Endothelial cell of umbilical vein (primary cell): Measurements from ENCODE around the gene HHEX. TPM values are rescaled to one million over a fixed set of nuclear protein-coding genes. Genes with fewer than 3 reads are reported as not detected.

Experiments used
- BruUV-seq: library from RNA; stranded (reverse); fragments of 400-500 nt; replicated peaks from 2 replicates; lab custom pipeline; 2021; lab: Mats Ljungman, UMichigan
- CTCF ChIA-PET: fragments of 300-600, 350-600 bp; sonication (Branson Sonifier 250); formaldehyde crosslinking; loops from one replicate; lab custom pipeline; 2021; ENCODE audit warnings: antibody characterized with exemption, inconsistent platforms; lab: Charles Lee
- POLR2A ChIA-PET: fragments of 300-600, 350-600 bp; sonication (Branson Sonifier 250); formaldehyde crosslinking; loops from one replicate; lab custom pipeline; 2021; ENCODE audit warnings: antibody characterized with exemption, inconsistent platforms; lab: Charles Lee
- DNase-seq: peaks from one replicate; pipeline ENCODE4 v3.0.0-alpha.2; 2011; ENCODE audit warnings: low read depth, low spot score
- FAIRE-seq: peaks from 2 replicates; lab custom pipeline; 2011; peaks lifted over from hg19 to GRCh38; lab: Jason Lieb, UNC
- H2AFZ ChIP-seq: 2 replicates; pipeline ENCODE4 v1.6.0; 2012; ENCODE audit warnings: low read depth, low read length, control low read depth, inconsistent platforms
- H3K27ac ChIP-seq: 2 replicates; pipeline ENCODE4 v1.5.1; 2011; ENCODE audit warnings: low read depth, mild to moderate bottlenecking, control low read depth, low read length, moderate library complexity; ENCODE audit not compliant: insufficient read depth
- H3K27me3 ChIP-seq, 2 experiments: 2 replicates each; pipeline versions ENCODE4 v1.6.0 to v1.6.1; 2011; ENCODE audit warnings: low read length in 2 of 2, mixed read lengths in 1 of 2; ENCODE audit not compliant: control insufficient read depth in 2 of 2, insufficient read depth in 2 of 2
- H3K36me3 ChIP-seq, 2 experiments: 2 replicates in 1 of 2; 3 replicates in 1 of 2; pipeline ENCODE4 v1.5.1; 2011; ENCODE audit warnings: low read length in 2 of 2, mild to moderate bottlenecking in 1 of 2, moderate library complexity in 1 of 2; ENCODE audit not compliant: control insufficient read depth in 2 of 2, insufficient read depth in 2 of 2; ENCODE audit errors: extremely low read depth in 1 of 2
- H3K4me1 ChIP-seq: 3 replicates; pipeline ENCODE4 v1.5.1; 2011; ENCODE audit warnings: mild to moderate bottlenecking, low read length; ENCODE audit not compliant: control insufficient read depth, insufficient read depth; ENCODE audit errors: extremely low read depth
- H3K4me2 ChIP-seq: 2 replicates; pipeline ENCODE4 v1.6.1; 2011; ENCODE audit warnings: low read length, control low read depth, mixed read lengths; ENCODE audit not compliant: insufficient read depth
- H3K4me3 ChIP-seq, 3 experiments: fragments of 200-600 bp in 1 of 3; sonication (generic), shearing (Covaris generic) in 1 of 3; replicated peaks in 1 of 3; 2 replicates each; pipeline ENCODE4 v1.5.1; 2011 to 2016; ENCODE audit warnings: control low read depth in 3 of 3, low read length in 3 of 3, mild to moderate bottlenecking in 2 of 3, inconsistent platforms in 1 of 3, low read depth in 1 of 3, moderate library complexity in 1 of 3; ENCODE audit not compliant: insufficient read depth in 1 of 3
- H3K79me2 ChIP-seq: 2 replicates; pipeline ENCODE4 v1.6.0; 2012; ENCODE audit warnings: low read length, inconsistent platforms; ENCODE audit not compliant: control insufficient read depth, insufficient read depth
- H3K9ac ChIP-seq: replicated peaks from 2 replicates; pipeline ENCODE3; 2011; ENCODE audit warnings: low read length, control low read depth; ENCODE audit not compliant: insufficient read depth; ENCODE audit errors: extremely low read depth
- H3K9me1 ChIP-seq: replicated peaks from 3 replicates; pipeline ENCODE4 v1.6.0; 2011; ENCODE audit warnings: mild to moderate bottlenecking, low read length; ENCODE audit not compliant: control insufficient read depth, insufficient read depth; ENCODE audit errors: extremely low read depth
- H3K9me3 ChIP-seq: replicated peaks from 2 replicates; pipeline ENCODE4 v1.5.1; 2012; ENCODE audit warnings: low read length, inconsistent platforms; ENCODE audit not compliant: control insufficient read depth, insufficient read depth
- H4K20me1 ChIP-seq: replicated peaks from 2 replicates; pipeline ENCODE3; 2011; ENCODE audit warnings: mild to moderate bottlenecking, low read length; ENCODE audit not compliant: control insufficient read depth, insufficient read depth; ENCODE audit errors: extremely low read depth
- CTCF ChIP-seq, 2 donors: IDR thresholded peaks; 1 replicate in 1 of 2; 2 replicates in 1 of 2; pipeline ENCODE4 v1.5.1; 2011; ENCODE audit warnings: low read length in 2 of 2, mild to moderate bottlenecking in 2 of 2, moderate library complexity in 2 of 2, control low read depth in 1 of 2, inconsistent platforms in 1 of 2, low read depth in 1 of 2; ENCODE audit not compliant: insufficient read depth in 1 of 2; ENCODE audit errors: extremely low read depth in 1 of 2
- EZH2 ChIP-seq: IDR thresholded peaks from 2 replicates; pipeline ENCODE4 v1.6.1; 2012; ENCODE audit warnings: borderline replicate concordance, low read depth, mild to moderate bottlenecking, moderate library complexity, low read length, inconsistent platforms; ENCODE audit not compliant: severe bottlenecking
- FOS ChIP-seq: IDR thresholded peaks from 2 replicates; pipeline ENCODE4 v1.6.1; 2011; ENCODE audit warnings: mild to moderate bottlenecking, low read length, moderate library complexity, borderline replicate concordance; ENCODE audit not compliant: insufficient read depth
- GATA2 ChIP-seq: IDR thresholded peaks from 2 replicates; pipeline ENCODE4 v1.7.0; 2011; ENCODE audit warnings: low read depth, mild to moderate bottlenecking, moderate library complexity, mixed read lengths, low read length; ENCODE audit not compliant: insufficient read length, insufficient read depth
- JUN ChIP-seq: IDR thresholded peaks from 2 replicates; pipeline ENCODE4 v1.6.1; 2011; ENCODE audit warnings: borderline replicate concordance, low read depth; ENCODE audit not compliant: insufficient read length, insufficient read depth
- MAX ChIP-seq: IDR thresholded peaks from 2 replicates; pipeline ENCODE4 v1.6.1; 2011; ENCODE audit not compliant: insufficient read depth, insufficient read length
- MYC ChIP-seq: IDR thresholded peaks from one replicate; pipeline ENCODE4 v1.6.1; 2011; ENCODE audit warnings: mild to moderate bottlenecking, low read depth, low read length
- POLR2A ChIP-seq: IDR thresholded peaks from 2 replicates; pipeline ENCODE4 v1.6.1; 2012; ENCODE audit warnings: low read depth, mild to moderate bottlenecking, control low read depth, low read length
- POLR2AphosphoS5 ChIP-seq: IDR thresholded peaks from 2 replicates; pipeline ENCODE4 v1.6.1; 2012; ENCODE audit warnings: low read depth, mild to moderate bottlenecking, control low read depth, low read length, moderate library complexity; ENCODE audit not compliant: insufficient read depth
- dilution Hi-C: fragments of 300-500 bp; cut with MboI; formaldehyde crosslinking; loops from one replicate; pipeline ENCODE4 v1.15.0; 2019; ENCODE audit warnings: low sequenced_read_pairs; ENCODE audit not compliant: extremely low pct_ligation_motif_present
- intact Hi-C: fragments of 100-400 bp; cut with micrococcal nuclease; formaldehyde crosslinking; loops from one replicate; pipeline ENCODE4 v1.10.0; 2022
- polyA plus RNA-seq, 4 experiments: library from polyadenylated mRNA; depleted of rRNA in 3 of 4; stranded (reverse) in 3 of 4; unstranded in 1 of 4; fragments of >200 nt; gene quantifications; 2 replicates each; pipeline versions ENCODE4 v1.2.1 to v1.2.3, GENCODE V29; 2011 to 2012; ENCODE audit warnings: missing spikeins in 1 of 4
- total RNA-seq: library from RNA; stranded (reverse); gene quantifications from 2 replicates; pipeline ENCODE4 v1.2.3, GENCODE V29; 2021

The HHEX gene
- total and polyA plus RNA-seq, 2 donors (not counting 3 experiments of a cell fraction or from before 2014, with no cell fraction given) = 81.0 to 110 TPM

- no TSS peak for BruUV-seq
- no peak overlapping the region for H2AFZ ChIP-seq
- no peak overlapping the region for H3K4me3 ChIP-seq
- POLR2A ChIA-PET = no interaction called here
- DNase-seq = no peak
- H3K79me2 ChIP-seq = no peaks in the 10 kb centered on the region
- no peaks in the 10 kb centered on the region for H4K20me1 ChIP-seq
- no peak overlapping the region for H3K27ac ChIP-seq
- no peaks in the 10 kb centered on the region for H3K36me3 ChIP-seq
- no peaks in the 10 kb centered on the region for H3K27me3 ChIP-seq
- no peaks in the 10 kb centered on the region for H3K4me1 ChIP-seq
- no peak overlapping the region for H3K9ac ChIP-seq
- CTCF ChIA-PET = interaction anchor here (1.3 kb wide), 1 partner anchor 21 kb away, joined by 3 read pairs; no protein-coding TSS in a partner anchor
- H3K4me2 ChIP-seq = no peak overlapping the region
- H3K9me3 ChIP-seq = no peaks in the 10 kb centered on the region
- no peaks in the 10 kb centered on the region for H3K9me1 ChIP-seq
- FAIRE-seq = peak; percentile 74
- TF ChIP-seq JUN (no peak), CTCF (IDR thresholded peaks at IDR 0.05; ENCODE audit: extremely low read depth in 1 of 2, insufficient read depth in 1 of 2, low read depth in 1 of 2, low read length in 2 of 2) (no peak), MYC (no peak), GATA2 (no peak), FOS (no peak), EZH2 (no peak), MAX (no peak), POLR2A (no peak), POLR2AphosphoS5 (no peak)
- dilution Hi-C loops (no loop called here), intact Hi-C loops (no loop called here)
Measured at GRCh38 chr10:92719991-92720830, 30.5 kb downstream of the HHEX start.
